Peyer's patch (tissue), 4 donors: ENCODE data around the gene OR6K6. TPM values are rescaled to one million over a fixed set of nuclear protein-coding genes. Genes with fewer than 3 reads are reported as not detected.

ENCODE experiments used
- DNase-seq, 3 donors: peaks; one replicate each; pipeline ENCODE4 v3.0.0-alpha.2; 2017 to 2019
- H3K27ac ChIP-seq, 4 donors: fragments of 200-600 bp; sonication (generic); one replicate each; pipeline ENCODE4 v1.5.1; 2016 to 2019
- H3K27me3 ChIP-seq, 2 donors: fragments of 200-600 bp; sonication (generic); one replicate each; pipeline ENCODE4 v1.5.1; 2019
- H3K36me3 ChIP-seq, 3 donors: fragments of 200-600 bp; sonication (generic); one replicate each; pipeline ENCODE4 v1.5.1; 2016 to 2019
- H3K4me1 ChIP-seq, 4 donors: fragments of 200-600 bp; sonication (generic); one replicate each; pipeline ENCODE4 v1.5.1; 2016 to 2019
- H3K4me3 ChIP-seq, 4 donors: fragments of 200-600 bp; sonication (generic); 1 replicate in 3 of 4; 2 replicates in 1 of 4; pipeline ENCODE4 v1.5.1; 2016 to 2019; ENCODE audit warnings: mild to moderate bottlenecking in 1 of 4
- H3K9me3 ChIP-seq, 4 donors: fragments of 200-600 bp; sonication (generic); one replicate each; pipeline ENCODE4 v1.5.1; 2016 to 2019; ENCODE audit warnings: mild to moderate bottlenecking in 1 of 4
- CTCF ChIP-seq, 6 experiments: fragments of 450-650 bp in 4 of 6; fragments of 200-600 bp in 2 of 6; sonication (generic) in 1 of 6; IDR thresholded peaks; one replicate each; pipeline ENCODE4 v1.5.1; 2017 to 2019; ENCODE audit warnings: antibody characterized with exemption in 6 of 6, mild to moderate bottlenecking in 3 of 6, moderate library complexity in 1 of 6
- POLR2A ChIP-seq, 2 donors: fragments of 450-650 bp; IDR thresholded peaks; one replicate each; pipeline ENCODE4 v1.5.1; 2017; ENCODE audit warnings: antibody characterized with exemption in 2 of 2, mild to moderate bottlenecking in 2 of 2, moderate library complexity in 2 of 2
- total RNA-seq, 4 donors: library from RNA; depleted of rRNA; stranded (reverse); fragments of >200 nt; gene quantifications; one replicate each; pipeline ENCODE4 v1.1.0, GENCODE V29; 2016

Gene OR6K6
- total RNA-seq, 4 donors from 2014 or later, result not detected

- H3K27ac ChIP-seq, result no peak overlapping the region
- DNase-seq, result no peak
- no peak for TF ChIP-seq POLR2A (IDR thresholded peaks at IDR 0.05)
- no peak for TF ChIP-seq CTCF (IDR thresholded peaks at IDR 0.05)
- H3K27me3 ChIP-seq, result no peaks in the 10 kb centered on the region
- H3K9me3 ChIP-seq, result no peaks in the 10 kb centered on the region
- H3K4me1 ChIP-seq, result no peaks in the 10 kb centered on the region
- no peak overlapping the region for H3K4me3 ChIP-seq
- no peaks in the 10 kb centered on the region for H3K36me3 ChIP-seq
Measured at GRCh38 chr1:158731707-158732106, 22.8 kb upstream of the OR6K6 start.

GRCh38 chr1:158732524-158732923 lies 22.0 kb upstream of the OR6K6 start:
- Histone ChIP-seq H3K4me1 (no peaks in the 10 kb centered on the region), H3K9me3 (no peaks in the 10 kb centered on the region), H3K4me3 (no peak overlapping the region), H3K27me3 (no peaks in the 10 kb centered on the region), H3K27ac (no peak overlapping the region), H3K36me3 (no peaks in the 10 kb centered on the region)
- no peak for DNase-seq
- no peak for TF ChIP-seq POLR2A (IDR thresholded peaks at IDR 0.05)
- no peak for TF ChIP-seq CTCF (IDR thresholded peaks at IDR 0.05)

- Histone ChIP-seq H3K4me1 (no peaks in the 10 kb centered on the region), H3K9me3 (no peaks in the 10 kb centered on the region), H3K36me3 (no peaks in the 10 kb centered on the region), H3K4me3 (no peak overlapping the region), H3K27me3 (no peaks in the 10 kb centered on the region), H3K27ac (no peak overlapping the region)
- DNase-seq, result no peak
- TF ChIP-seq CTCF (IDR thresholded peaks at IDR 0.05) (no peak), POLR2A (IDR thresholded peaks at IDR 0.05) (no peak)
Measured at GRCh38 chr1:158735848-158736247, 18.7 kb upstream of the OR6K6 start.

- Histone ChIP-seq H3K4me1 (no peaks in the 10 kb centered on the region), H3K27me3 (no peaks in the 10 kb centered on the region), H3K36me3 (no peaks in the 10 kb centered on the region), H3K27ac (no peak overlapping the region), H3K9me3 (no peaks in the 10 kb centered on the region), H3K4me3 (no peak overlapping the region)
- DNase-seq, result no peak
- TF ChIP-seq POLR2A (IDR thresholded peaks at IDR 0.05), result no peak
- TF ChIP-seq CTCF (IDR thresholded peaks at IDR 0.05), result no peak
Measured at GRCh38 chr1:158752155-158752712, 2.3 kb upstream of the OR6K6 start.

- Histone ChIP-seq H3K27ac (no peak within 1 kb of the TSS), H3K9me3 (no peaks in the 10 kb centered on the region), H3K4me3 (no peak within 1 kb of the TSS), H3K4me1 (no peaks in the 10 kb centered on the region), H3K27me3 (no peaks in the 10 kb centered on the region), H3K36me3 (no peaks in the 10 kb centered on the region)
- no peak for DNase-seq
- no peak for TF ChIP-seq CTCF (IDR thresholded peaks at IDR 0.05)
- no peak for TF ChIP-seq POLR2A (IDR thresholded peaks at IDR 0.05)
Measured at GRCh38 chr1:158771950-158772866, 17.7 kb downstream of the OR6K6 start, which contains the start of gene OR6N1. OR6N1 (minus strand) TSS chr1:158772195; CDS start chr1:158766682, 5,513 bp downstream.
